Inflammatory macrophage treated with lipopolysaccharide for 4 hours (primary cell): ENCODE results near the gene RSPO4.
"Not testable (repeated sequence)": the region's sequence is repeated elsewhere in the genome, so short reads cannot be mapped to it uniquely, and the experiment has no call there.

Source experiments
- DNase-seq: peaks from one replicate; pipeline ENCODE4 v3.0.0-alpha.2; 2020

RSPO4 gene

DNA sequence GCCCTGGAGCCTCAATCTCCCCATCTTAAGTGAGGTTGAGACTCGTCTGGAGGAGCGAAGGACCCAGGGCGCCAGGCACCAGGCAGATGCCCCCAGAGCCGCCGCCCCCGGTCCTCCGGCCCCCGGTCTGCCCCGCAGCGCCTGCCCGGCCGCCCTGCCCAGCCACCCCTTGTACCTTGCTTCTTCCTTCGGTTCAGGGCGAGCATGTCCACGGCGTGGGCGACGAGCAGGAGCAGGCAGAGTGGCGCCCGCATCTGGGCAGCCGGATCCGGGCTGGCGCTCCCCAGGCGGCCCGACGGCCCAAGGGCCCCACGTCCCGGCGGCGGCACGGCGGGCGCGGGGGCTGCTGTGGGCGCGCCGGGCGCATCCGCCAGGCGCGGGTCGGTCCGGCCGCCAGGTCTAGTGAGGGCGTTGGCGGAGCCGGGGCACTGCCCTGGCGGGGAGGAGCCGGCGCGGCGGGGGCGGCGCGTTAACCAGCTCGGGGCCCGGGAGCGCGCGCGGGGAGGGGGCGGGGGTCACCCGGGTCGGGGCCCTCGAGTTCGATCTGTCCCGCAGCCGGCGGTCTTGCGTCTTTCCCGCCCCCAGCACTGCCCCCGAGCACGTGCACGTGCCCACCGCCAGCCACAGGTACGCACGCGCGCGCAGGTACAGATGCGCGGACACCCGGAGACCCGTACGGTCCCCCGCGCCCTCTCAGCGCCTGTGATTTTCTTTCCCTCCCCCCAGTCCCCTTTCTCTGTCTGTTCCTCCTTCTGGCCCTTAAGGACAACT lies at the start of gene RSPO4:
TSS of gene RSPO4 (minus strand) at position 401 of the 771 bp plus-strand sequence. CDS start at position 254, 147 bp downstream.
- no peak for DNase-seq

DNA sequence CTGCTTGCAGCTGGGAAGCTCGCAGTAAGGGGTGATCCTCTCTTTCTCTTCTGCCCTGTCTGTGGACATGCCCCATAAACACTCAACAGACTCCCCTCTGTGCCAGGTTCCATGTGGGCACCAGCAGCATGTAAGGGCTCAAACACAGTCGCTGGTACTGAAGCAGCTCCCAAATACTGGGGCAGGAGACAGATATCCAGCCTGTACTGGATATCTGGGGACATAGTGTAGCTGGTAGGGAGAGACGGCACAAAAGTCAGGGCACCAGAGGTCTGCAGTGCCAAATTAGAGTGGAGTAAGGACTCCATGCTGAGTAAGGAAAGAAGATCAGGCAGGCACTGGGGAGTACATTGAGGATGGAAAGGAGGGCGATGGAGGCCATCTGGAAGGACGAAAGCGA lies 48.3 kb upstream of the RSPO4 start:
- no peak for DNase-seq

DNA sequence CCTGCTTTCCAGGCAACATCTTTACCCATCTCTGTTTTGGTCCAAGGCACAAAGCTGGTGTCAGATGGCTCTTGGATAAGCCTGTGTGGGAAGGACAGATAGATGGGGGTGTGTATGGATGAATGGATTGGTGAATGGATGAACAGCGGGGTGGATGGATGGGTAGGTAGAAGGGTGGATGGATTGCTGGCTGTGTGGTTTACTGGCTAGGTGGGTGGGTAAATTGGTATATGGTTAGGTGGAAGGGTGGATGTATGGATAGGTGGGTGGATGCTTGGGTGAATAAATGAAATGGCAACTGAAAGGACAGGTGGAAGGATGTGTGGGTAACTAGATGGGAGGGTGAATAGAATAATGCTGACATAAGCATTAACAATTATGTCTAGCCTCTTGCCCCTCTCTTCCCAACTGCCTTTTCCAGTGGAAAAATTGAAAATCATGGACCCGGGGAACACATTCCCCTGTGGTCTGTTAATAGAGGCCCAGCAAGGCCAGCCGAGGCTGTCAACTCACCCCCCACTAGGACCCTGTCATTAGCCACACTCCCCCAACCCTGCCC lies 43.8 kb upstream of the RSPO4 start:
- DNase-seq: no peak

GRCh38 chr20:1041845-1042390 lies 39.8 kb upstream of the RSPO4 start:
- DNase-seq: no peak

- no peak for DNase-seq
Observed at GRCh38 chr20:1038205-1038604, 36.1 kb upstream of the RSPO4 start.

- DNase-seq: no peak
Observed at GRCh38 chr20:1037039-1037438, 34.9 kb upstream of the RSPO4 start.

- peak; percentile 52 for DNase-seq
Observed at GRCh38 chr20:1035466-1035865, 33.4 kb upstream of the RSPO4 start.

DNA sequence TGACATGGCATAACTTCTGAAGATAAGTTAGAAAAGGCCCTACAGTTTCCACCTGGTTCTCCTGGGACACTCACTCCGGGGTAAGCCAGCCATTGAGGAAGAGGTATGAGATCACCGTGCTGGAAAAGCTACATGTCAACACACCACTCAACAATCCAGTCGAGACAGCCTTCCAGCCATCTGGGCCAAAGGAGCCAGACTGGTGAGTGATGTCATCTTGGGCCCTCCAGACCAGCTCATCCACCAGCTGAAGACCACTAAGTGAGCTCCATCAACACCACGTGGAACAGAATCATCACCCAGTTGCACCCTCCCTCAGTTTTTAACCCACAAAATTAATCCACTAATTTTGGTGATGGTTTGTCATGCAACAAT lies 32.3 kb upstream of the RSPO4 start:
- DNase-seq: peak; percentile 68

- DNase-seq: peak; percentile 85
Observed at GRCh38 chr20:1033751-1034414, 31.8 kb upstream of the RSPO4 start.

- DNase-seq: no peak
Observed at GRCh38 chr20:1029980-1030379, 27.9 kb upstream of the RSPO4 start.

- DNase-seq: not testable (repeated sequence)
Observed at GRCh38 chr20:1026214-1026613, 24.1 kb upstream of the RSPO4 start.

- DNase-seq: no peak
Observed at GRCh38 chr20:1022871-1023270, 20.8 kb upstream of the RSPO4 start.

GRCh38 chr20:1020614-1021013 lies 18.5 kb upstream of the RSPO4 start:
- no peak for DNase-seq

GRCh38 chr20:1019344-1019743 lies 17.2 kb upstream of the RSPO4 start:
- DNase-seq: no peak

DNA sequence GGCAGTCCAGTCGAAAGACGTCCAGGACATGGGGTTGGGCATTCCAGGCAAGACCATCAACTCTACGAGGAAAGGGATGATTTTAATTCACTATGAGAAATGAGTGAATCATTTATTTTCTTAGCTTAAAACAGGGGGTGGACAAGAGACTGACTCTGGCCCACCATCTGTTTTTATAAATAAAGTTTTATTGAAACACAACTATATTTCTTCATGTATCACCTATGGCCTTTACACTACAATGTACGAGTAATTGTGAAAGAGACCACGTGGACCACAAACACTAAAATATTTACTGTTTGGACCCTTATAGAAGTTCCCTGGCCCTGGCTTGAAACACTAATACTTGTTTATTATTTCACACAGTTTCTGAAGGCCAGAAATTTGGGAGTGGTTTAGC lies 15.6 kb upstream of the RSPO4 start:
- no peak for DNase-seq

- peak; percentile 38 for DNase-seq
Observed at GRCh38 chr20:1015181-1015580, 13.1 kb upstream of the RSPO4 start.

- DNase-seq: no peak
Observed at GRCh38 chr20:1014471-1014870, 12.4 kb upstream of the RSPO4 start.

DNA sequence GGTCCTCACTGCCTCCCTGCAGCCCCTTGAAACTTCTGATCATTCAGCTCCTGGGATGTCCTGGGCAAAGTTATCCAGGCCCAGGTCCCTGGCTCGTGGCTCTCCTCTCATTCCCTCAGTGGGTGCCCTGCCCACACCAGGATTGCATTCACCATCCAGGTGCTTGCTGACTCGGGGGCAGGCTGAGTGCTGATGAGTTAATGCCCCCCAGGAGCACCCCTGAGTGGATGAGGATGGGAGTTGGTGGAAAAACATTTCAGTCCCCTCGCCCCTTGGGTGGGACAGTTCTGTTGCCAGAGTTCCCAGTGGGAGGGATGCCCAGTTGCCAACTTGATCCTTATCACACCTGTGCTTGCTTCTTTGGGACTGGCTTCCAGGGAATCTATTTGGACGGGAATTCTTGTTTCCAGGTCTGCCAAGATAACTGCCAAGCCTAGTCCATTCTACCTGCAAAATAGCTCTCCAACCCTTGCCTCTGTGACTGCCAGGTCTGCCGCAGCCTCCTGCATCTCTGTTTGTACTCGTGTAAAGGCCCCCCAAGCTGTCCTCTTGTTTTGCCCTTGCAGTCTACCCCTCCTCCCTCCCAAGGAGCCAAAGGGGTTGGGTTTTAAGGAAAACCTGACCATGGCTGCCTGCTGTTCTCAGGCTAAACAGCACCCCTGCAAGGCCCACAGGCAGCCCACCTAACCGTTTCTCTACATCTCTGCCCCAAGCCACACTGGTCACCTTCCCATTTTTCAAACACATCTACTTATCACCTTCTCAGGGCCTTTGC lies 11.6 kb upstream of the RSPO4 start:
- DNase-seq: no peak

DNA sequence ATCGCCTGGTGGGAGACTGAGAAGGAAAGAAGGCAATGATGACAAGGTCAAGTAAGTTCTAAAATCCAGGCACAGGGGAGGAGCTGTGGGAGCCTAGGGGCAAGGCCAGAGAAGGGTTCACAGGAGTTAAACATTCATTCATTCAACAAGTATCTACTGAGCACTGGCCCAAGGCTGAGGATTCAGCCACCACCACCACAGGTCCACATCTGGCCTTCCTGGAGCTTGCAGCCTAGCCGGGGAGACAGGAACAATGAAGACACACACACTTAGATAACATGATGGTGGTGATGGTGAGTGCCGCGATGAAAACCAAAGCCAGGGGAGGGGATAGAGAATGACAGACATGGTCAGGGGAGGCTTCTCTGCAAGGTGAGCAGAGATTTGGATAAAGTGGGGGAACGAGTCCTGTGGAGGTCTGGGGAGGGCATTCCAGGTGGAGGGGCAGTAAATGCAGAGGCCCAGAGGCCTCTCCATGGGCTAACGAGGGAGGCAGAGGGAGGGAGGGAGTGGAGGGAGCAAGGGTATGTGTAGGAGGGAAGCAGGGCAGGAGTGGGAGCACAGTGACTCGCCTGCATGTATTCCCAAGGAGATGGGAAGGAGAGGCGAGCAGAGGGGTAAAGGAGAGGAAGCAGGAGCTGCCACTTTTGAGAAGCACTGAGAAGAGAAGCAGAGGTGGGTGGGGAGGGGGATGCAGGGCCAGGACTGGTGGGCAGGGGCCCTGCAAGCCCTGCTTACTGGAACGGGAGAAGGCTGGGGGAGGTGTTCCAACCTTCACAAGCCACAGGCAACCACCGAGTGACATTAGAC lies 10.5 kb upstream of the RSPO4 start:
- DNase-seq: no peak

DNA sequence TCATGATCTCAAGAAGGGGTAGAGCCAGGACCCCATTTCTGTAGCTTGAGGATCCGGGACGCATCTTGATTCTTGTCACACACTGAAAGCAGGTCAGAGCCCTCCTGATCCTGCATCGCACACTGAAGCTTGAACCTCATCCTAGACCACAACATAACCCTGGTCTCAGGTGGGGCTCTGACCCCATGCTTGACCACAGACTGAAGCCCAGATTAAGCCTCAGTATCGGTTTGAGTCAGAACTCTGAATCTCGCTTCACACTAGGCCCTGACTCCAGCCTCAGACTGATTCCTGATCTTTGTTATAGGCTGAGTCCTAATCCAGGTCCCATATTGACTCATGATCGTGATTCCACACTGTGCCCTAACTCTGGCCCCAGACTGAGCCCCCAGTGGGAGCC lies 8.5 kb upstream of the RSPO4 start:
- DNase-seq: no peak

- peak; percentile 3 for DNase-seq
Observed at GRCh38 chr20:1005452-1006027, 3.4 kb upstream of the RSPO4 start.
